GM04504 (cell line): Measurements from ENCODE around the gene GIMAP5.

Source experiments
- DNase-seq: peaks from one replicate; pipeline ENCODE4 v3.0.0-alpha.2; 2012; ENCODE audit warnings: low read depth

GIMAP5 gene

GRCh38 chr7:150735596-150736358 is 1.4 kb upstream of the GIMAP5 start:
- no peak for DNase-seq

- no peak for DNase-seq
Measured at GRCh38 chr7:150736864-150737263, 354 bp upstream of the GIMAP5 start.

- no peak for DNase-seq
Measured at GRCh38 chr7:150738092-150738491, 874 bp downstream of the GIMAP5 start.

- no peak for DNase-seq
Measured at GRCh38 chr7:150738591-150739001, 1.4 kb downstream of the GIMAP5 start.

GRCh38 chr7:150739033-150739432 is 1.8 kb downstream of the GIMAP5 start:
- DNase-seq = no peak

GRCh38 chr7:150740053-150740452 is 2.8 kb downstream of the GIMAP5 start:
- no peak for DNase-seq

GRCh38 chr7:150742286-150742968 is 5.2 kb downstream of the GIMAP5 start:
- no peak for DNase-seq

GRCh38 chr7:150744041-150744656 is 6.9 kb downstream of the GIMAP5 start:
- no peak for DNase-seq

- no peak for DNase-seq
Measured at GRCh38 chr7:150745086-150745485, 7.9 kb downstream of the GIMAP5 start.

- no peak for DNase-seq
Measured at GRCh38 chr7:150745876-150746275, 8.7 kb downstream of the GIMAP5 start.

- DNase-seq = no peak
Measured at GRCh38 chr7:150746921-150747320, 9.7 kb downstream of the GIMAP5 start.

GRCh38 chr7:150748376-150748775 is 11.2 kb downstream of the GIMAP5 start:
- DNase-seq = no peak

GRCh38 chr7:150751702-150752101 is 14.5 kb downstream of the GIMAP5 start:
- DNase-seq = no peak

- DNase-seq = no peak
Measured at GRCh38 chr7:150753239-150753638, 16.0 kb downstream of the GIMAP5 start.

GRCh38 chr7:150753826-150754603 is 16.8 kb downstream of the GIMAP5 start:
- no peak for DNase-seq

GRCh38 chr7:150754951-150755350 is 17.7 kb downstream of the GIMAP5 start:
- DNase-seq = no peak

- no peak for DNase-seq
Measured at GRCh38 chr7:150755473-150756099, 18.4 kb downstream of the GIMAP5 start.

GRCh38 chr7:150756166-150756565 is 18.9 kb downstream of the GIMAP5 start:
- DNase-seq = no peak

- DNase-seq = no peak
Measured at GRCh38 chr7:150756858-150757257, 19.6 kb downstream of the GIMAP5 start.

- no peak for DNase-seq
Measured at GRCh38 chr7:150759479-150759878, 22.3 kb downstream of the GIMAP5 start.

- DNase-seq = no peak
Measured at GRCh38 chr7:150766334-150766709, 29.1 kb downstream of the GIMAP5 start.

- DNase-seq = no peak
Measured at GRCh38 chr7:150769768-150770167, 32.5 kb downstream of the GIMAP5 start.
